Testis (tissue), 3 donors: Measurements from ENCODE around the gene OGFOD3. TPM values are rescaled to one million over a fixed set of nuclear protein-coding genes. Genes with fewer than 3 reads are reported as not detected.

Source experiments
- DNase-seq: peaks from one replicate; pipeline ENCODE4 v3.0.0-alpha.2; 2019
- H3K27ac ChIP-seq, 2 donors: fragments of 200-600 bp; sonication (generic); one replicate each; pipeline ENCODE4 v1.5.1; 2019
- H3K27me3 ChIP-seq: fragments of 200-600 bp; sonication (generic); one replicate; pipeline ENCODE4 v1.5.1; 2019
- H3K36me3 ChIP-seq: fragments of 200-600 bp; sonication (generic); one replicate; pipeline ENCODE4 v1.5.1; 2017; ENCODE audit warnings: low read depth; ENCODE audit errors: missing control alignments
- H3K4me1 ChIP-seq: fragments of 200-600 bp; sonication (generic); one replicate; pipeline ENCODE4 v1.5.1; 2019
- H3K4me3 ChIP-seq, 2 donors: fragments of 200-600 bp; sonication (generic); one replicate each; pipeline ENCODE4 v1.5.1; 2017 to 2019
- H3K9me3 ChIP-seq: fragments of 200-600 bp; sonication (generic); one replicate; pipeline ENCODE4 v1.5.1; 2017
- CTCF ChIP-seq, 3 experiments: fragments of 450-650 bp in 2 of 3; fragments of 200-600 bp in 1 of 3; sonication (generic) in 1 of 3; IDR thresholded peaks; one replicate each; pipeline ENCODE4 v1.5.1; 2016 to 2019; ENCODE audit warnings: antibody characterized with exemption in 3 of 3, mild to moderate bottlenecking in 2 of 3, moderate library complexity in 1 of 3
- POLR2A ChIP-seq: fragments of 450-650 bp; IDR thresholded peaks from one replicate; pipeline ENCODE4 v1.6.1; 2017; ENCODE audit warnings: antibody characterized with exemption, mild to moderate bottlenecking, moderate library complexity
- WGBS, 2 donors: methylation state at CpG; one replicate each; pipeline ENCODE4 v1.1.5; 2018; 5-methylcytosine and 5-hydroxymethylcytosine counted together
- intact Hi-C: fragments of 100-400 bp; cut with DNase I; formaldehyde crosslinking; loops from one replicate; pipeline ENCODE4 v1.15.1; 2023; ENCODE audit warnings: low total_unique reads
- polyA plus RNA-seq: library from polyadenylated mRNA; stranded (reverse); fragments of 350-450 nt; fragmentation: Illumina TruSeq; extraction: RNeasy Lipid Tissue Mini Kit (QIAGEN cat#74804); gene quantifications from one replicate; pipeline ENCODE4 v1.2.3, GENCODE V29; 2014; ENCODE audit warnings: low read depth, low replicate concordance; ENCODE audit not compliant: insufficient read depth
- total RNA-seq, 2 donors: library from RNA; depleted of rRNA; stranded (reverse); fragments of >200 nt; gene quantifications; one replicate each; pipeline ENCODE4 v1.2.3, GENCODE V29; 2016

OGFOD3 gene
- total and polyA plus RNA-seq, 3 donors from 2014 or later, result 19.6 to 37.4 (median 28.9) TPM

GRCh38 chr17:82372249-82373071, 45.9 kb downstream of the OGFOD3 start:
- Histone ChIP-seq H3K4me1 (no peaks in the 10 kb centered on the region), H3K27ac (no peak overlapping the region), H3K36me3 (no peaks in the 10 kb centered on the region), H3K27me3 (no peaks in the 10 kb centered on the region), H3K9me3 (no peaks in the 10 kb centered on the region), H3K4me3 (no peak overlapping the region)
- WGBS, 2 donors, result 47 to 49% methylated on average over 22 to 40 of the region's 41 CpGs
- TF ChIP-seq POLR2A (no peak), CTCF (IDR thresholded peaks at IDR 0.05) (no peak)
- DNase-seq, result no peak
- intact Hi-C loops, result no loop called here

GRCh38 chr17:82371333-82372248, 46.8 kb downstream of the OGFOD3 start, which contains the start of gene UTS2R:
TSS of gene UTS2R (plus strand) at chr17:82371765. CDS start at chr17:82374325, 2,560 bp downstream.
- no peak within 1 kb of the TSS for H3K27ac ChIP-seq

GRCh38 chr17:82370471-82371332, 47.7 kb downstream of the OGFOD3 start:
- WGBS, 2 donors, result 23 to 30% methylated on average over 15 to 38 of the region's 38 CpGs
- TF ChIP-seq POLR2A (no peak), CTCF (IDR thresholded peaks at IDR 0.05) (no peak)
- Histone ChIP-seq H3K9me3 (no peaks in the 10 kb centered on the region), H3K4me3 (peak overlapping the region in 1 of 2 donors; percentile 23), H3K27ac (no peak overlapping the region), H3K4me1 (no peaks in the 10 kb centered on the region), H3K36me3 (no peaks in the 10 kb centered on the region), H3K27me3 (no peaks in the 10 kb centered on the region)
- DNase-seq, result no peak
- intact Hi-C loops, result no loop called here

More at GRCh38 chr17:82371333-82372248, 46.8 kb downstream of the OGFOD3 start, which contains the start of gene UTS2R:
- intact Hi-C loops, result no loop called here
- Histone ChIP-seq H3K36me3 (no peaks in the 10 kb centered on the region), H3K9me3 (no peaks in the 10 kb centered on the region), H3K4me3 (peak within 1 kb of the TSS in 1 of 2 donors; percentile 23), H3K27me3 (no peaks in the 10 kb centered on the region), H3K4me1 (no peaks in the 10 kb centered on the region)
- WGBS, 2 donors, result 6 to 40% methylated on average over 1 to 74 of the region's 109 CpGs
- no peak for DNase-seq
- TF ChIP-seq CTCF (IDR thresholded peaks at IDR 0.05), result no peak
- TF ChIP-seq POLR2A, result no peak

GRCh38 chr17:82369211-82369610, 49.2 kb downstream of the OGFOD3 start:
- Histone ChIP-seq H3K4me3 (no peak overlapping the region), H3K9me3 (no peaks in the 10 kb centered on the region), H3K27me3 (no peaks in the 10 kb centered on the region), H3K4me1 (no peaks in the 10 kb centered on the region), H3K36me3 (no peaks in the 10 kb centered on the region), H3K27ac (no peak overlapping the region)
- 95% methylated on average over 7 of the region's 7 CpGs for WGBS, 2 donors
- no peak for DNase-seq
- TF ChIP-seq POLR2A (no peak), CTCF (IDR thresholded peaks at IDR 0.05) (no peak)
- intact Hi-C loops, result no loop called here
